DOHH2 (cell line): ENCODE results near the gene GBP2.

Experiments used
- H3F3A ChIP-seq: fragments of 200-600 bp; sonication (generic), shearing (Covaris generic); 2 replicates; pipeline ENCODE4 v1.6.0; 2016; ENCODE audit warnings: antibody characterized with exemption, mild to moderate bottlenecking; ENCODE audit not compliant: control insufficient read depth, insufficient read depth
- H3K27ac ChIP-seq: fragments of 200-600 bp; sonication (generic); 2 replicates; pipeline ENCODE4 v1.5.1; 2014; ENCODE audit warnings: low read depth, mild to moderate bottlenecking, low read length, moderate library complexity
- H3K27me3 ChIP-seq: fragments of 200-600 bp; sonication (generic); 2 replicates; pipeline ENCODE4 v1.6.1; 2014; ENCODE audit warnings: mild to moderate bottlenecking, low read length, mixed read lengths; ENCODE audit not compliant: control insufficient read depth
- H3K36me3 ChIP-seq: fragments of 200-600 bp; sonication (generic); 2 replicates; pipeline ENCODE4 v1.6.1; 2014; ENCODE audit warnings: mild to moderate bottlenecking, low read length, moderate library complexity, mixed read lengths; ENCODE audit not compliant: control insufficient read depth
- H3K4me1 ChIP-seq: fragments of 200-600 bp; sonication (generic); 2 replicates; pipeline ENCODE4 v1.6.1; 2014; ENCODE audit warnings: mild to moderate bottlenecking, low read length, mixed read lengths; ENCODE audit not compliant: control insufficient read depth
- H3K4me2 ChIP-seq: fragments of 200-600 bp; sonication (generic); 2 replicates; pipeline ENCODE4 v1.6.0; 2014; ENCODE audit warnings: mild to moderate bottlenecking, low read length, moderate library complexity
- H3K4me3 ChIP-seq: fragments of 200-600 bp; sonication (generic); 2 replicates; pipeline ENCODE4 v1.5.1; 2014; ENCODE audit warnings: mild to moderate bottlenecking, low read length, mixed read lengths
- H3K79me2 ChIP-seq: fragments of 200-600 bp; sonication (generic); 2 replicates; pipeline ENCODE4 v1.6.1; 2014; ENCODE audit warnings: mild to moderate bottlenecking, low read length, mixed read lengths; ENCODE audit not compliant: control insufficient read depth
- H3K9me2 ChIP-seq: fragments of 200-600 bp; sonication (generic); replicated peaks from 2 replicates; pipeline ENCODE4 v1.6.1; 2014; ENCODE audit warnings: mild to moderate bottlenecking, low read length, mixed read lengths; ENCODE audit not compliant: control insufficient read depth
- H3K9me3 ChIP-seq: fragments of 200-600 bp; sonication (generic); 2 replicates; pipeline ENCODE4 v1.6.1; 2014; ENCODE audit warnings: antibody characterized with exemption, low read length, mixed read lengths; ENCODE audit not compliant: control insufficient read depth, insufficient read depth
- H4K20me1 ChIP-seq: fragments of 200-600 bp; sonication (generic); 2 replicates; pipeline ENCODE4 v1.6.0; 2014; ENCODE audit warnings: low read depth, mild to moderate bottlenecking, antibody characterized with exemption, low read length, moderate library complexity; ENCODE audit not compliant: control insufficient read depth, insufficient read depth
- EZH2phosphoT487 ChIP-seq: fragments of 200-600 bp; sonication (generic); IDR thresholded peaks from 2 replicates; pipeline ENCODE4 v1.6.1; 2017; ENCODE audit warnings: borderline replicate concordance, mild to moderate bottlenecking, antibody characterized with exemption, low read length, moderate library complexity, mixed read lengths
- TF ChIP-seq, protein P1 (sequence below): fragments of 200-600 bp; sonication (generic); IDR thresholded peaks from one replicate; pipeline ENCODE4 v1.5.1; 2014; ENCODE audit warnings: antibody characterized with exemption, mild to moderate bottlenecking, low read depth, low read length; ENCODE audit not compliant: poor library complexity, severe bottlenecking

Gene GBP2

DNA sequence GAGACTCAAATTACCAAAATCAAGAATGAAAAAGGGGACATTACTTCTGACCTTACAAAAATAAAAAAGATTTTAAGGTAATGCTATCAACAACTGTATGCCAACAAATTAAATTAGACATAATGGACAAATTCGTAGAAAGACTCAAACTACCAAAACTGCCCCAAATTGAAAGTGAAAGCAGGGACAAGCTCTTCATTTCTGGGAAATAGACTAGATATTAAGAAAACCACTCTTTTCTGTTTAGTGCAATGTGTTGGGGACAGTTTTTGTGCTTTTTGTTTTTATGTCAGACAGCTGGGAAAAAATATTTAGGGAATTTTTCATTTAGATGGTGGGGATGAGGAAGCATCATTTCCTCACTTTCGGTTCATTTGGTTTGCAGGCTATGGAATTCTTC, 56.0 kb downstream of the GBP2 start:
- Histone ChIP-seq H3K79me2 (no peaks in the 10 kb centered on the region), H3K4me1 (no peaks in the 10 kb centered on the region), H3K36me3 (no peaks in the 10 kb centered on the region), H3K9me3 (no peaks in the 10 kb centered on the region), H3K27ac (no peak overlapping the region), H4K20me1 (no peaks in the 10 kb centered on the region), H3K4me2 (no peak overlapping the region), H3K4me3 (no peak overlapping the region), H3K9me2 (no peaks in the 10 kb centered on the region), H3F3A (no peaks in the 10 kb centered on the region), H3K27me3 (no peaks in the 10 kb centered on the region)
- no peak for TF ChIP-seq EZH2phosphoT487

DNA sequence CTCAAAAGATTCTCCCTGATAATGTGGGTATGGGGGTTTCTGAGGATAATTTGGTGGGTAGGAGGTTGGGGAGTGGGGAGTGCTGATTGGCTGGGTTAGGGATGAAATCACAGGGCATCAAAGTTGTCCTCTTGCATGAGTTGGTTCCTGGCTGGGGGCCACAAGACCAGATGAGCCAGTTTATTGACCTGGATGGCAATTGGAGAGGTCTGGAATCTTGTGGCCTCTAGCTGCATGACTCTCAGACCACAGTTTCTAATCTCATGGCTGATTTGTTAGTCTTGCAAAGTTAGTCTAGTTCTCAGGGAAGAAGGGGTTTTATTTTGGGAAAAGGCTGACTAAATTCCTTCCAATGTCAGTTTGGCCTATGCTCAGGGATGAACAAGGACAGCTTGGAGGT, 57.6 kb downstream of the GBP2 start:
- H3K4me2 ChIP-seq: no peak overlapping the region
- no peaks in the 10 kb centered on the region for H3K27me3 ChIP-seq
- no peaks in the 10 kb centered on the region for H3K9me3 ChIP-seq
- H3F3A ChIP-seq: no peaks in the 10 kb centered on the region
- H3K36me3 ChIP-seq: no peaks in the 10 kb centered on the region
- no peak overlapping the region for H3K4me3 ChIP-seq
- no peaks in the 10 kb centered on the region for H3K4me1 ChIP-seq
- no peaks in the 10 kb centered on the region for H3K79me2 ChIP-seq
- no peak overlapping the region for H3K27ac ChIP-seq
- no peaks in the 10 kb centered on the region for H3K9me2 ChIP-seq
- H4K20me1 ChIP-seq: no peaks in the 10 kb centered on the region
- TF ChIP-seq, protein P1, sequence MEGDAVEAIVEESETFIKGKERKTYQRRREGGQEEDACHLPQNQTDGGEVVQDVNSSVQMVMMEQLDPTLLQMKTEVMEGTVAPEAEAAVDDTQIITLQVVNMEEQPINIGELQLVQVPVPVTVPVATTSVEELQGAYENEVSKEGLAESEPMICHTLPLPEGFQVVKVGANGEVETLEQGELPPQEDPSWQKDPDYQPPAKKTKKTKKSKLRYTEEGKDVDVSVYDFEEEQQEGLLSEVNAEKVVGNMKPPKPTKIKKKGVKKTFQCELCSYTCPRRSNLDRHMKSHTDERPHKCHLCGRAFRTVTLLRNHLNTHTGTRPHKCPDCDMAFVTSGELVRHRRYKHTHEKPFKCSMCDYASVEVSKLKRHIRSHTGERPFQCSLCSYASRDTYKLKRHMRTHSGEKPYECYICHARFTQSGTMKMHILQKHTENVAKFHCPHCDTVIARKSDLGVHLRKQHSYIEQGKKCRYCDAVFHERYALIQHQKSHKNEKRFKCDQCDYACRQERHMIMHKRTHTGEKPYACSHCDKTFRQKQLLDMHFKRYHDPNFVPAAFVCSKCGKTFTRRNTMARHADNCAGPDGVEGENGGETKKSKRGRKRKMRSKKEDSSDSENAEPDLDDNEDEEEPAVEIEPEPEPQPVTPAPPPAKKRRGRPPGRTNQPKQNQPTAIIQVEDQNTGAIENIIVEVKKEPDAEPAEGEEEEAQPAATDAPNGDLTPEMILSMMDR: no peak
- TF ChIP-seq EZH2phosphoT487: no peak

DNA sequence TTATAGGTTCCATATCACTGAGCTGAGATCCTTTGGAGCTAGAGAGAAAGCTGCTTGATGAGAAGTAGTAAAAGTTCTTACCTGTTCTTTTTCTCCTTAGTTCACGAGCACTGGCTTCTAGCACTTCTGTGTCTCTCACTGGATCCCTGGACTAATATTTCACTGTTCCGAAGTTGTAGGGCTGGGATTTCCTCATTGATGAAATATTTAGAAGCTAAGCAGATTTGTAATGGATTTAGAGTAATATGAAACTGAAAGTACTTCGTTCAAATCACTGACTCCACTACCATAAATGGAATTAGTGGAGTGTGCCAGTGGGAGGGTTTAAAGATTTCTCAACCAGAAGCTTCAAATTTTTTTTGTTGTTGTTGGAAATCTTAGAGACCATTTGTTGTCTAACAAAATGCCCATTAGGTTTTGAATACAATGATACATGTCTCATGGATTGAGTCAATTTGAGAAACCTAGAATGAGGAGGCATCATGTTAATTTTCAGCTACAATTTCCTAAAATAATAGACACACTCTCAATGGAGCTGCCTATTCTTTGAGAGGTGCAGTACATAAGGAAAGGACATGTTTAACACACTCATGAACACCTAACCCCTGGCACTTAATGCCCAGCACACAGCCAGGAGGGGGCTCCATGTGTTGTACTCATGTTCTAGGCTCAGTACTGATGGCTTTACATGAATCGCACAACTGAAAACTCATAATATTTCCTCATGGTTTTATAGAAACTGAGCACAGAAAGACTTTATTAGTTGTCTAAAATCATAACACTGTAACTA, 60.6 kb downstream of the GBP2 start, which contains the start of gene GBP1:
TSS of gene GBP1 (minus strand) at position 130 of the 790 bp plus-strand sequence. CDS start 1,974 bp downstream, outside the sequence.
- TF ChIP-seq, protein P1: no peak
- TF ChIP-seq EZH2phosphoT487: no peak
- Histone ChIP-seq H3K9me2 (no peaks in the 10 kb centered on the region), H3K9me3 (no peaks in the 10 kb centered on the region), H3K79me2 (no peaks in the 10 kb centered on the region), H3K27me3 (no peaks in the 10 kb centered on the region), H3K4me3 (no peak within 1 kb of the TSS), H3K4me1 (no peaks in the 10 kb centered on the region), H4K20me1 (no peaks in the 10 kb centered on the region), H3K4me2 (no peak within 1 kb of the TSS), H3K36me3 (no peaks in the 10 kb centered on the region), H3K27ac (no peak within 1 kb of the TSS), H3F3A (no peaks in the 10 kb centered on the region)

DNA sequence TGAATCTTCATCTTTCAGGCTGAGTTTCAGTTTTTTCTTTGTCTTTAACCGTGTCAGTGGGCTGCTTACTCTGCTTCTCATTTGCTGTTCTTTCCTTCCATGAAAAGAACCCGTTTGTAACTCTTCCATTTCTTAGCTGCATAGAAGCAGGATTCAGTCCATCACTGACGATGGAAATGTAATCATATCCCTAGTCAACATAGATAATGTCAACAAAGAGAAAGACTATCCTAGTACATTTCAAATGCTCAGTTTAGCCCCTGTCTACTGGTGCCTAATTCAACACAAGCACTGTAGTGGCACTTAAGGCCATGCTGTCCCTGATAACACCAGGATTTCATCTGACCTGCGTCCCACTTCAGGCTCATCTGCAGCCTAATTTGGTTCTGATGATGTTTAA, 61.3 kb downstream of the GBP2 start:
- no peak overlapping the region for H3K4me2 ChIP-seq
- no peaks in the 10 kb centered on the region for H3K4me1 ChIP-seq
- H3K9me2 ChIP-seq: no peaks in the 10 kb centered on the region
- H3K79me2 ChIP-seq: no peaks in the 10 kb centered on the region
- no peaks in the 10 kb centered on the region for H3K36me3 ChIP-seq
- no peaks in the 10 kb centered on the region for H3F3A ChIP-seq
- no peaks in the 10 kb centered on the region for H4K20me1 ChIP-seq
- H3K27ac ChIP-seq: no peak overlapping the region
- H3K27me3 ChIP-seq: no peaks in the 10 kb centered on the region
- H3K4me3 ChIP-seq: no peak overlapping the region
- H3K9me3 ChIP-seq: no peaks in the 10 kb centered on the region
- TF ChIP-seq EZH2phosphoT487: no peak
- TF ChIP-seq, protein P1: no peak
